Tongue (tissue), 2 donors: ENCODE measurements around the gene CCNL2. TPM values are rescaled to one million over a fixed set of nuclear protein-coding genes. Genes with fewer than 3 reads are reported as not detected.
"Not testable (repeated sequence)": the region's sequence is repeated elsewhere in the genome, so short reads cannot be mapped to it uniquely, and the experiment has no call there.

Experiments
- DNase-seq: peaks from one replicate; pipeline ENCODE4 v3.0.0-alpha.2; 2015
- total RNA-seq: library from RNA; depleted of rRNA; stranded (reverse); fragments of >200 nt; gene quantifications from one replicate; pipeline ENCODE4 v1.2.3, GENCODE V29; 2014

The CCNL2 gene
- total RNA-seq, 1 donor from 2014 or later = 174 TPM

DNA sequence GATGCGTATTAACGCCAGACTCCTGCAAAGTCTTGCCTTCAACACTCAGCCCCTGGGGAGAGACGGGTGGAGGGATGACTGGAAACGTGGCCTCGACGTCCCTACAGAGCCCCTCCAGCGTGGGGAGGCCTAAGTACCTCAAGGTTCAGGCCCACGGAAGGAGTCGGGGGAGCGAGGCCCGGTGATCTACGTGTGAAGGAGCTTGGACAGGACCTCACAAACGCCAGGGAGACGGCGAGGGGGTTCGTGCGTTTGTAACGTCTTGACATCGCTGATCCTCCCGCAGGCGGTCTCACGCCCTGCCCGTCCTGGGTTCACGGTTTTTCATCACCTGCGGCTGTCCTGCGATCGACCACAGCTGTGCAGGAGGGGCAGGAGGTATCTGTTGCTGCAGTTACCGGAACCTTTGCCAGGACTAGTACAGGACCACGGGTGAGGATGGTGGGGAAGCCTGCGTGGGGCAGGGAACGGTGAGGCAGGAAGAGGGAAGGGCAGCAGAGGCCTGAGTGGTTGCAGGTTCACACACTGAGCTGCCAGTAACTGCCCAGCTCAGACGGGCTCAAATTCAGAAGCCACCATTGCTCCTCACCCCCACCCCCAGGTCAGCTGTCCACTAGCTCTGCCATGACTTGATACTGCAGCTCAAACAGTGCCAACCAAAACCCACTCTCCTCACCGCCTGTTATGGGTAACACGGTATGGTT lies 889 bp upstream of the CCNL2 start:
- no peak for DNase-seq

DNA sequence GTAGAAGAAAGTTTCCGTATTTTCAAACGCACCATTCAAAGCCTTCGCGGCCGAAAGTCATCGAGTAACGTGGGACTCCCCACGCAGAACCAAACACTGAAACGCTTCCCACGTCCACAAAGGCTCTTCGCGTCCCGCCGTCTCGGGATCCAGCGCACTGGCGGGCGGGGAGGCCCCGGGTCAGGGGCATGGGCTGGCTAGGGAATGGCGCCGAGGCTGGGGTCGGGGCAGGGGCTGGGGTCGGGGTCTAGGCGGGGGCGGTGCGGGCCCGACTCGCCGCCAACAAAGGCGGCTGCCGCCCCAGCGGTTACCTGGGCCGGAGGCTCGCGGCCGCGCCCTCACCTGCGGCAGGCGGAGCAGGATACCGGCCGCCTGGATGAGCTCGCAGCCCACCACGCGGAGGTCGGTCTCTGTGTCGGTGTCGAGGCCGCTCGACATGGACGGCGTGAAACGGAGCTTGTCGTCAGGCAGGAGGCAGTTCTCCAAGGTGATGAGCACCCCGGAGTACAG lies 403 bp downstream of the CCNL2 start:
- DNase-seq = no peak

- no peak for DNase-seq
Measured at GRCh38 chr1:1397839-1398523, 1.2 kb downstream of the CCNL2 start.

DNA sequence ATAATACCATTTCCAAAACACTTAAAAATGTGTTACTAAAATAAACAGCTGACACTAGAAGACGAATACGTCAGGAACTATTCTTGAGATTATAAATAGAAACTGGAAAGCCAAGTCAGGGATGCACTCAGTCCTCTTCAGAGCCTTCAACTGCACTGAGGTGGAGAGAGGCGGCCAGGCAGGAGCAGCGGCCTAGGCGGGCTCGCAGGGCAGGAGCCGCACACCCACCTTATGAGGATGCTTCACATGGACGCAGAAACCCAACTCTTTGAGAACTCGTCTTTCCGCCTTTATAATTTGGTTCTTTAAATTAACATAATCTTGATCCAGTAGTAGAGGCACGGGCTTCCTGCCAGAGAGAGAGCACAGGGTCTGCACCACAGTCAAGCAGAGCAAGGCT lies 4.0 kb downstream of the CCNL2 start:
- DNase-seq = no peak

DNA sequence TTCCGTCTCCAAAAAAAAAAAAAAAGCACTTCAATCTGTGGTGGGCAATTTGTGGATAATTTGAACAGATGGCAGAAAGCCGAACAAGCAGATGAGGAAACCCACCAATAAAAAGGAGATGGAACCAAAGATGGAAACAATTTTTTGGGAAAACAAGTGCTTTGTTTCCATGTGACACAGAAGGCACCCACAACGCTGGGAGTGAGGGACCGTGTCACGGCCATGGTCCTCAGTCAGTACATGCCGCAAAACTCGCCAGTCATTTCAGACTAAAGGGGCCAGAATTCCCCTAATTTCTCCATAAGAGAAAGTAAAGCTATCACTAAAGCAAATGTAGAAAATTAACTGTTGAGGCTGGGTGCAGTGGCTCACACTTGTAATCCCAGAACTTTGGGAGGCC lies 5.0 kb downstream of the CCNL2 start:
- DNase-seq = no peak

DNA sequence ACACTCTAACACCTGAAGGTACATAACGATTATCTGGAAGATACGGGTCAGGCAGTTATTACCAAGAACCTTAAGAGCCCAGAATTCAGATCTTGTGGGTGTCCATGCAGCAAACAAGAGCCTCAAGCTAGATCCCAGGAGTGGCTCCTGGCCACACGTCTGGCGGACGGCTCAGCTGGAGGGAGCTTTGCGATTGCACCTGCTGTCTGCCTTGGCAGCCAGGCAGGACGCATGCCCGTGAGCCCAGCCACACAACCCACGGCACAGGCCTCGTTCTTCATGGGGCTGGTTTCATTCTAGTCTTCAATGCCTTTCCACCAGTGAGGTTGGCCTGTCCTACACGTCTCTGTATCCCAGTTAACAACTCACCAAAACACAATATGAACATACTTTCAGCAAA lies 5.7 kb downstream of the CCNL2 start:
- no peak for DNase-seq

GRCh38 chr1:1393014-1393413 lies 6.1 kb downstream of the CCNL2 start:
- no peak for DNase-seq

- DNase-seq = no peak
Measured at GRCh38 chr1:1391225-1391624, 7.9 kb downstream of the CCNL2 start.

GRCh38 chr1:1390675-1391074 lies 8.5 kb downstream of the CCNL2 start:
- no peak for DNase-seq

DNA sequence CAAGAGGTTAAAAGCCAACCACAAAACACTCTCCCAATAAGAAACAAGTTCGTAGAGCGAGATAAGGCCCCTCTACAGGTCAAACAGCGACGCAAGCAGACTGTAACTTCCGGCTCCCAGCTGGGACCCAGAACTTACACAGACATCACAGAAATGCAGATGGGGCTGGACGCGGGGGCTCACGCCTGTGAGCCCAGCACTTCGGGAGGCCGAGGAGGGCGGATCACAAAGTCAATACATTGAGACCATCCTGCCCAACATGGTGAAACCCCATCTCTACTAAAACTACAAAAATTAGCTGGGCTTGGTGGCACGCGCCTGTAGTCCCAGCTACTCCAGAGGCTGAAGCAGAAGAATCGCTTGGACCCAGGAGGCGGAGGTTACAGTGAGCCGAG lies 11.1 kb downstream of the CCNL2 start:
- DNase-seq = no peak

DNA sequence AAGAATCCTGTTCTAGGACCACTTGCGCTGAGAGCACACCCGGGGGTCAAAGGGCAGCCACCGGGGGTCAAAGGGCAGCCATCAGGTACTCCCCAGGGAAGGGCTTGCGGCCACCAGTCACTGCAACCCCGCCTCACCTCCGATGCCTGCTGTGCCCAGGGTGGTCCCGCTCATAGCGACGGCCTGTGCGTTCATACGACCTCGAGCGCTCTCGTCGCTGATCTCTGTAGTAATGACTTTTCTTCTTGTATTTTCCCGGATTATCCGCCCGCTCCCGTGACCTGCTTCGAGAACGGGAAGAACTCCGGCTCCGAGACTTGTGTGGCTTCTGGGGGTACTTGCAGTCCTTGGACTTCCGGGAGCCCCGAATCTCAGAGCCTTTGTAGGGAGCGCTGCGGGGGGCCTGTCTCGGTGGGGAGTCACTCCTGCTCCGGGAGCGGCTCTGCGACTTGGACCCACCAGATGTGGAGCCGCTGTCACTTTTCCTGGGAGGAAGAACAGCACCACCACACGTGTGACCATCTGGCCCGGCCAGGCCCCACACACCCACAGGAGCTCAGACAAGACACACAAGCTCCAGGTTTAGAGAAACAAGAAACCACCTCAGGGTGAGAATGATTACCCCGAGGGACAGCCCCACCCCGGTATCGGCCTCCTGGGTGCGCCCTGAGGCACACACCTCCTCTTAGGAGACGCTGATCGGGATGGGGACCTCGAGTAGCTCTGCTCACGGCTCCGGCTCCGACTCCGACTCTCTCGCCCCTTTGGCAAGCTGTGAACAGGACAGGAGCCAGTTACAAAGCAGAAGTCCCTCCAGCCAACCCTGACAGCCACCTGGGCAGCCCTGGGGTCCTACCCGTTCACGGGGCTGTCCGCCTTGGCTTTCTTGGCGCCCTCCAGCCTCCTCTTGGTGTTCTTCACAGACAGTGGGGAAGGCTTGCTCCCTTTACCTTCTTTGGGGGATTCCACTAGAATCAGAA lies 11.7 kb downstream of the CCNL2 start:
- DNase-seq = no peak

DNA sequence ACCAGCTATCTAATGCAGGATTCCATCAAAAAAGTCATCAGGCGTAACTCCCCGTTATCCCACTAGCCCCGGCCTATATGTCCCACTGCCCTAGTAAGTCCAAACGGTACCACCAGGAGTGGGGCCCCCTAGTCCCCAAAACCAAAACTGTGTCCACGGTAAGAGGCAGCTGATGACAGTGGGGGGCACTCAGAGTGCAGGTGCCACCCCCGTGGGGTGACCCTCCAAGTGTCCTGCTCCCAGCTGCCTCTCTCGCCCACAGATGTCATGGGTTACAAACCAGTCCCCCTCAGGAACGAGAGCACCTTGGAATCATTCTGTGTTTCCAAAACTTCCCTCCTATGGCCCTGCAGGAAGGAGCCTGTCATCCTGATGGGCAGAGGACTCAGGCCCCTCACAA lies 13.2 kb downstream of the CCNL2 start:
- DNase-seq = no peak

DNA sequence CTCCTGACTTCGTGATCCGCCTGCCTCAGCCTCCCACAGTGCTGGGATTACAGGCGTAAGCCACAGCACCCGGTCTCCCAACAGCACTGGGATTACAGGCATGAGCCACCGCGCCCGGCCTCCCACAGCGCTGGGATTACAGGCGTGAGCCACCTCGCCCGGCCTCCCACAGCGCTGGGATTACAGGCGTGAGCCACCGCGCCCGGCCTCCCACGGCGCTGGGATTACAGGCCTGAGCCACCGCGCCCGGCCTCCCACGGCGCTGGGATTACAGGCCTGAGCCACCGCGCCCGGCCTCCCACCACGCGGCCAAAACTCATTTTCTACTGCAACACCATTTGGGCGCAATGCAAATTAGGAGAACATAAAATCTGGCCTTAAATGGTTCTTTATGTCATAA lies 13.8 kb downstream of the CCNL2 start:
- DNase-seq = not testable (repeated sequence)

DNA sequence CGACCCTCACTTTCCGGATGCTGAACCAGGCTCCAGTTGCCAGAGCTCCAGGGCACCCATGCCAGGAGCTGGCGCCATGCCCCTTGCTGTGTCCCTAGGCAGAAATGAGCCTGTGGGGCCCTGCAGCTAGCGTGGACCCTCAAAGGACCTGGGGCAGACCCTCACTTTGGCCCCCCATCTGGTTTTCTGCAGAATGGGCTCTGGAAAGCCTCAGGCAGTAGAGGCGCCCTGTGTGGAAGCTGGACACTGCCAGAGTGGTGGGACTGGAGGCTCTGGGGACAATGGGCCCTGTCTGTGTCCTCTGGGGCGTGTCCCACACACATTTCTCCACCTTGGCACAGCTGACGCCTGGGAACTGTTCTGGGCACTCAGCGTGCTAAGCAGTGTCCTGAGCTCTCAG lies 17.8 kb downstream of the CCNL2 start:
- no peak for DNase-seq

DNA sequence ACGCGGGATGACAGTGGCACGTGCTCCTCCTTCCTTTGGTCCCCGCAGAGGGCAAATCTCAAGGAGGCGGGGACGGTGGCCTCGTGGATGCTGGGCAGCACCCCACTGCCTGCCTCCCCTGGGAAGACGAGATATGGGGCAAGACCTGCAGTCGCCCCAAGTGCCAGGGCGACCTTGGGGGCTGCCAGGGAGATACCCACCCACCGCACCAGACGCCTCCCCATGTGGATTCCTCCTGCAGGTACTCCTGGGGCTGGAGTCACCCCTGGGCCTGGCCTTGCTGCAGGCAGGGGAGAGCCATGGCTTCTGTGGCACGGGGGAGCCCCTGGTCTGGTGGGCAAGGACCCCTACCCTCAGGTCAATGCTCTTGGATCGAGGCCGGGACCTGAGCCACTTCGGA lies 18.3 kb downstream of the CCNL2 start:
- no peak for DNase-seq

DNA sequence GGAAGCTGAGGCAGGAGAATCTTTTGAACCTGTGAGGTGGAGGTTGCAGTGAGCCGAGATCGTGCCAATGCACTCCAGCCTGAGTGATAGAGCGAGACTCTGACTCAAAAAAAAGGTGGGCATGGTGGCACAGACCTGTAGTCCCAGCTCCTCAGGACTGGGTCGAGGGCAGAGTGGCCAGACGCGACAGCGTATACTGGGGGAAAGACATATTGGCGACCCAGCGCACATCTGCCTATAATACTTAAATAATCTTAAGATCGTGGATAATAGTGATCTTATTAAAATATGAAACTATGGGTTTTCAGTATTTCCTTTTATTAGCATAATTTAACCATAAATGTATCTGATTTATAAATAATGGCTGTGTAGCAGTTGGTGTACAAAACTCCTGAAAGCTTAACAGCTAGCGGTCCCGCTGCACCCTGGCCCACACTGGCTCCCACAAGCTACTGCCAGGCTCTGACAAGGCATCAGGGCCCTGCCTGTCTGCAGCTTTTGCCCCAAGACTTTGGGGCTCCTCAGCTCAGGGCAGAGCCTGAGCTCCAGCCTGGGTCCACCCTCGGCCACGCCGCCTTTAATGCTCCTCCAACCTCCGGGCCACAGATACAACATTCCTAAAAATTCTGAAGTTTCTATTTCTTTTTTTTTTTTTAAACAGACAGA lies 21.5 kb downstream of the CCNL2 start:
- DNase-seq = no peak

DNA sequence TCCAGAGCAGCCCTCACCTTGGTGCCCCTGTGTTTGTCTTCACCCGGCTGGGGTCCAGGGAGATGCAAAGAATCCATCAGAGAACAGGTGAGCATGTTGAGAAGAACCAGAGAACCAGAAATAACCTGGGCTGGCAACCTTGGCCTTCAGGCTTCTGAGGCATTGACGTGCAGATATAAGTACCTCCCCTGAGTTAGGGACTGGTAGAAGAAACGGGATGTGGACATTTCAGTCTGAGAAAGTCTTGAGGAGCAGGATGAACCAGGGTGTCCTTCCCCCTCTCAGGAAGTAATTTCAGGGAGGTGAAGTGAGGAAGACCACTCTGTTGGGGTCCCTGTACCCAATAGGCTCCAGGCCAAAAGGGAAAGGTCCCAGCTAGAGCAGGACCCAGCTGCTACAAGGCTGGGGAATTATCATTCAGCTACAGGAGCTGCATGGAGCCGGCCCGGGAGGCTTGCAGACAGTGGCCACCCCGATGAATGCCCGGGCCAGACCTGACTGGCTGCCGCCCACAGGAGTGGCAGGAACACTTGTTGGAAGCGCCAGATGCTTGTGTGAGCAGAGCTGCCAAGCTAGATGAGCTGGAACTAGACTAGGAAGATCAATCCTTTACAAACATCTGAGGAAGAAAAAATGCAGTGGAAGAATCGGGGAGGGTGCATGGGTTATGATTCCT lies 22.4 kb downstream of the CCNL2 start:
- no peak for DNase-seq

DNA sequence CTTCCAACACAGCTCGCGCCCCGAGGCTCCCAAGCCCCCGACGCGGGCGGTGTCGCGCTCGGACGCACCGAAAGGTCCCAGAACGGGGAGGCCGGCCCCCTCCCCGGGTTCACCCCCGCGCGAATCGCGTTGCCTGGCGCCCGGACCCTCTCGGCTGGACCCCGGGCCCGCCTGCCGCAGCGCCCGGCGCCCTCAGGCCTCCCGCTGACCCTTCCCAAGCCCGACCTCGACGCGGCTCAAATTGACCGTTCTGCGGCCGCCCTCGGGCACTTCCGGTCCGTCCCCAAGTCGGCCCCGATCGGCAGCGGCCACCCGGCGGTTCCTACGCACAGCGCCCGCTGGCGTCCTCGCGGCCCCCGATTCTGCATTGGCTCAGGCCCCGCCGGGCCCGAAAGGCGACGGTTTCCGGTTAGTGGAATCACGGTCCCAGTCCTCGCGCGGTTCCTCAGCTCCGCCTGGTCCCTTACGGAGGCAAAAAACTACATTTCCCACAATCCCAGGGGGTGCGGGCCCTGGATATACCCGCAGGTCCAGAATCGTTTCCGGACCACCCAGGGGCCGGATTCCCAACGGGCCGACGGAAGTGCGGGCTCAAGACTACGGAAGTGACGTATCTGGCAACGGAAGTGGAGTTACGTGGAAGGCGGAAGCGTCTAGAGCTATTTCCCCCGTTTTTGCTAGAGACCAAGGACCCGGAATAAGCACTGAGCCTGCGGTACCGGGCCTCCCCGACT lies 24.0 kb downstream of the CCNL2 start, which contains the start of gene AURKAIP1:
TSS of gene AURKAIP1 (minus strand) at position 279 of the 734 bp plus-strand sequence. CDS start 451 bp downstream, outside the sequence.
- peak; percentile 100 for DNase-seq

GRCh38 chr1:1374589-1374928 lies 24.6 kb downstream of the CCNL2 start:
- DNase-seq = no peak

GRCh38 chr1:1373815-1374588 lies 25.1 kb downstream of the CCNL2 start:
- DNase-seq = no peak
